ENCODE measurements around the gene COBLL1. TPM values are rescaled to one million over a fixed set of nuclear protein-coding genes. Genes with fewer than 3 reads are reported as not detected.

The COBLL1 gene
- total RNA-seq, 1 experiment from 2014 or later = 5.9 TPM

- H3T11ph ChIP-seq (ENCODE audit: low read length) = no peak overlapping the region
- Mint-ChIP-seq H3K4me3 (no peak overlapping the region), H3K27ac (no peak overlapping the region), H3K4me1 (no peaks in the 10 kb centered on the region), H3K36me3 (ENCODE audit: insufficient read depth in 1 of 3, low read depth in 3 of 3) (no peaks in the 10 kb centered on the region), H3K9me3 (no peaks in the 10 kb centered on the region), H3K27me3 (ENCODE audit: low read depth) (no peaks in the 10 kb centered on the region)
- no peak overlapping the region for H4K91ac ChIP-seq (ENCODE audit: insufficient read length, low read depth, low read length)
- no peaks in the 10 kb centered on the region for H3K27me3 ChIP-seq (ENCODE audit: insufficient read depth, low read length)
- no peak overlapping the region for H2BK15ac ChIP-seq (ENCODE audit: low read depth, low read length)
- no peak overlapping the region for H4K8ac ChIP-seq (replicated peaks; ENCODE audit: insufficient read length, low read depth, low read length)
- no peak; the same call in 2 of the 3 replicates for TF ChIP-seq CTCF (conservative IDR thresholded peaks at IDR 0.05)
- H2AK5ac ChIP-seq (ENCODE audit: insufficient read length, low read length) = no peak overlapping the region
- no peak overlapping the region for H3K4me2 ChIP-seq (ENCODE audit: insufficient read depth, insufficient read length, low read length)
- DNase-seq = no peak
- no peaks in the 10 kb centered on the region for H3K9me3 ChIP-seq (ENCODE audit: control insufficient read depth, low read depth, low read length)
- H3K79me1 ChIP-seq (ENCODE audit: insufficient read depth, low read depth, low read length, poor library complexity, severe bottlenecking) = no peaks in the 10 kb centered on the region
- H2BK120ac ChIP-seq (ENCODE audit: low read depth, low read length, poor library complexity, severe bottlenecking) = no peak overlapping the region
- H3K23ac ChIP-seq (ENCODE audit: insufficient read length, low read depth, low read length) = no peak overlapping the region
- no peak overlapping the region for H3K18ac ChIP-seq (ENCODE audit: insufficient read length, low read depth, low read length)
- no peaks in the 10 kb centered on the region for H4K20me1 ChIP-seq (ENCODE audit: control insufficient read depth, insufficient read depth, insufficient read length)
- H3K4me1 ChIP-seq (ENCODE audit: insufficient read depth, low read length) = no peaks in the 10 kb centered on the region
- H3K4ac ChIP-seq (ENCODE audit: low read depth, low read length) = no peak overlapping the region
- H3K14ac ChIP-seq (ENCODE audit: insufficient read depth, low read length) = no peak overlapping the region
- no peak overlapping the region for H3K9ac ChIP-seq (ENCODE audit: extremely low read depth, insufficient read length, low read length)
- H2AFZ ChIP-seq (ENCODE audit: low read length) = no peak overlapping the region
- WGBS (ENCODE audit: extremely low coverage, insufficient read length, low lambda C conversion rate) = no CpG with 5 or more reads among the region's 3 CpGs
- no peak overlapping the region for H4K5ac ChIP-seq (ENCODE audit: insufficient read length, low read depth, low read length)
- H3K23me2 ChIP-seq (ENCODE audit: insufficient read length, low read depth, low read length, poor library complexity, severe bottlenecking) = no peaks in the 10 kb centered on the region
- no peak overlapping the region for H2BK12ac ChIP-seq (ENCODE audit: insufficient read length, low read depth, low read length)
- no peak overlapping the region for H2BK5ac ChIP-seq (ENCODE audit: insufficient read length, low read length)
- no peak overlapping the region for H2BK20ac ChIP-seq (ENCODE audit: low read depth, low read length, poor library complexity, severe bottlenecking)
- no peak overlapping the region for H3K27ac ChIP-seq (ENCODE audit: insufficient read length, low read depth, low read length)
- H3K79me2 ChIP-seq (ENCODE audit: insufficient read depth, low read length) = no peaks in the 10 kb centered on the region
- no peak overlapping the region for H3K56ac ChIP-seq (ENCODE audit: insufficient read length, low read depth, low read length)
Measured at GRCh38 chr2:164703915-164704706, 137.5 kb downstream of the COBLL1 start.
